Keratinocyte (primary cell): ENCODE results near the gene CREB5. TPM values are rescaled to one million over a fixed set of nuclear protein-coding genes. Genes with fewer than 3 reads are reported as not detected.

Experiments used
- DNase-seq: peaks from one replicate; pipeline ENCODE4 v3.0.0-alpha.2; 2011; ENCODE audit warnings: low read depth, missing footprints, low spot score
- FAIRE-seq: peaks from 2 replicates; lab custom pipeline; 2011; peaks lifted over from hg19 to GRCh38; lab: Jason Lieb, UNC
- H2AFZ ChIP-seq: 2 replicates; pipeline ENCODE4 v1.6.0; 2012; ENCODE audit warnings: low read length, control low read depth, inconsistent platforms; ENCODE audit not compliant: control insufficient read depth
- H3K27ac ChIP-seq: 2 replicates; pipeline ENCODE4 v1.5.1; 2011; ENCODE audit warnings: low read length; ENCODE audit not compliant: control insufficient read depth, insufficient read depth
- H3K27me3 ChIP-seq: 3 replicates; pipeline ENCODE4 v1.6.0; 2011; ENCODE audit warnings: low read length; ENCODE audit not compliant: control insufficient read depth, insufficient read depth; ENCODE audit errors: extremely low read depth
- H3K36me3 ChIP-seq, 2 experiments: 2 replicates in 1 of 2; 3 replicates in 1 of 2; pipeline ENCODE4 v1.5.1; 2011; ENCODE audit warnings: low read length in 2 of 2, mild to moderate bottlenecking in 1 of 2; ENCODE audit not compliant: control insufficient read depth in 2 of 2, insufficient read depth in 2 of 2; ENCODE audit errors: extremely low read depth in 1 of 2
- H3K4me1 ChIP-seq: 3 replicates; pipeline ENCODE4 v1.5.1; 2011; ENCODE audit warnings: low read length; ENCODE audit not compliant: control insufficient read depth, insufficient read depth; ENCODE audit errors: extremely low read depth
- H3K4me2 ChIP-seq: 3 replicates; pipeline ENCODE4 v1.6.0; 2011; ENCODE audit warnings: low read depth, low read length; ENCODE audit not compliant: control insufficient read depth, insufficient read depth; ENCODE audit errors: extremely low read depth
- H3K4me3 ChIP-seq, 3 experiments: fragments of 200-600 bp in 1 of 3; sonication (generic) in 1 of 3; 2 replicates in 2 of 3; 3 replicates in 1 of 3; pipeline ENCODE4 v1.5.1; 2011 to 2016; ENCODE audit warnings: low read length in 3 of 3, mild to moderate bottlenecking in 3 of 3, control low read depth in 2 of 3, inconsistent platforms in 1 of 3, low read depth in 1 of 3, mixed read lengths in 1 of 3, mixed run types in 1 of 3, moderate library complexity in 1 of 3; ENCODE audit not compliant: control insufficient read depth in 2 of 3, insufficient read depth in 2 of 3; ENCODE audit errors: extremely low read depth in 1 of 3
- H3K79me2 ChIP-seq: 2 replicates; pipeline ENCODE4 v1.6.0; 2012; ENCODE audit warnings: low read length; ENCODE audit not compliant: control insufficient read depth, insufficient read depth
- H3K9ac ChIP-seq: 3 replicates; pipeline ENCODE4 v1.6.0; 2011; ENCODE audit warnings: low read length; ENCODE audit not compliant: control insufficient read depth, insufficient read depth; ENCODE audit errors: extremely low read depth
- H3K9me1 ChIP-seq: 3 replicates; pipeline ENCODE4 v1.6.0; 2011; ENCODE audit warnings: low read length; ENCODE audit not compliant: control insufficient read depth, insufficient read depth; ENCODE audit errors: extremely low read depth
- H3K9me3 ChIP-seq: 2 replicates; pipeline ENCODE4 v1.5.1; 2012; ENCODE audit warnings: low read depth, low read length; ENCODE audit not compliant: control insufficient read depth
- H4K20me1 ChIP-seq: 3 replicates; pipeline ENCODE4 v1.6.0; 2011; ENCODE audit warnings: low read length; ENCODE audit not compliant: control insufficient read depth, insufficient read depth; ENCODE audit errors: extremely low read depth
- EZH2 ChIP-seq: IDR thresholded peaks from one replicate; pipeline ENCODE4 v1.6.1; 2012; ENCODE audit warnings: inconsistent platforms, mild to moderate bottlenecking, low read length, moderate library complexity
- dilution Hi-C: fragments of 300-500 bp; cut with MboI; formaldehyde crosslinking; loops from one replicate; pipeline ENCODE4 v1.7.0; 2020; ENCODE audit warnings: low sequenced_read_pairs; ENCODE audit not compliant: extremely low pct_ligation_motif_present
- polyA plus RNA-seq, 5 experiments: library from polyadenylated mRNA; depleted of rRNA in 3 of 5; stranded (reverse) in 3 of 5; stranded (forward) in 1 of 5; unstranded in 1 of 5; fragments of >200 nt; gene quantifications; 1 replicate in 1 of 5; 2 replicates in 3 of 5; 3 replicates in 1 of 5; pipeline versions ENCODE4 v1.2.1 to v1.2.3, GENCODE V29; 2011 to 2012; ENCODE audit warnings: missing spikeins in 2 of 5, low read depth in 1 of 5, low replicate concordance in 1 of 5
- TF ChIP-seq, protein P1 (sequence below), 3 experiments: IDR thresholded peaks in 1 of 3; conservative IDR thresholded peaks in 1 of 3; optimal IDR thresholded peaks in 1 of 3; 2 replicates in 2 of 3; 3 replicates in 1 of 3; pipeline versions ENCODE3 to v1.5.1; 2011; ENCODE audit warnings: low read length in 3 of 3, mild to moderate bottlenecking in 3 of 3, moderate library complexity in 2 of 3, control low read depth in 1 of 3, inconsistent platforms in 1 of 3; ENCODE audit not compliant: insufficient read depth in 2 of 3; ENCODE audit errors: extremely low read depth in 1 of 3

Gene CREB5
- polyA plus RNA-seq, 1 donor (not counting 4 experiments of a cell fraction or from before 2014, with no cell fraction given) = 7.9 TPM

DNA sequence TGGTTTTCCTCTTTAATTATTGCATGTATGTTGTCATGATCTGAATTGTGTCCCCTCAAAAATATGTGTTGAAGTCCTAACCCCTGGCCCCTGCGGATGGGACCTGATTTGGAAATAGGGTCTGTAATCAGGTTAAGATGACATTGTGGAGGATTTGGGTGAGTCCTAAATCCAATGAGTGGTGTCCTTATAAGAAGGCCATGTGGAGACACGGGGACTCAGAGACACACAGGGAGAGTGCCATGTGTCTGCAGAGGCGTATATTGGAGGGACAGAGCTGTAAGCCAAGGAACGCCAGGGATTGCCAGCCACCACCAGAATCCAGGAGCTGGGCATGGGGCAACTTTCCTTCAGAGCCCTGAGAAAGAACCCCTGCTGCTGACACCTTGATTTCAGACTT is 171.9 kb downstream of the CREB5 start:
- Histone ChIP-seq H3K79me2 (no peaks in the 10 kb centered on the region), H3K9ac (no peak overlapping the region), H3K4me3 (no peak overlapping the region), H3K36me3 (no peaks in the 10 kb centered on the region), H2AFZ (no peak overlapping the region), H4K20me1 (no peaks in the 10 kb centered on the region), H3K27me3 (no peaks in the 10 kb centered on the region), H3K4me1 (peaks cover 11% of the 10 kb centered on the region), H3K9me1 (no peaks in the 10 kb centered on the region), H3K27ac (no peak overlapping the region), H3K9me3 (no peaks in the 10 kb centered on the region), H3K4me2 (no peak overlapping the region)
- DNase-seq (no peak), FAIRE-seq (no peak)
- TF ChIP-seq, protein P1, sequence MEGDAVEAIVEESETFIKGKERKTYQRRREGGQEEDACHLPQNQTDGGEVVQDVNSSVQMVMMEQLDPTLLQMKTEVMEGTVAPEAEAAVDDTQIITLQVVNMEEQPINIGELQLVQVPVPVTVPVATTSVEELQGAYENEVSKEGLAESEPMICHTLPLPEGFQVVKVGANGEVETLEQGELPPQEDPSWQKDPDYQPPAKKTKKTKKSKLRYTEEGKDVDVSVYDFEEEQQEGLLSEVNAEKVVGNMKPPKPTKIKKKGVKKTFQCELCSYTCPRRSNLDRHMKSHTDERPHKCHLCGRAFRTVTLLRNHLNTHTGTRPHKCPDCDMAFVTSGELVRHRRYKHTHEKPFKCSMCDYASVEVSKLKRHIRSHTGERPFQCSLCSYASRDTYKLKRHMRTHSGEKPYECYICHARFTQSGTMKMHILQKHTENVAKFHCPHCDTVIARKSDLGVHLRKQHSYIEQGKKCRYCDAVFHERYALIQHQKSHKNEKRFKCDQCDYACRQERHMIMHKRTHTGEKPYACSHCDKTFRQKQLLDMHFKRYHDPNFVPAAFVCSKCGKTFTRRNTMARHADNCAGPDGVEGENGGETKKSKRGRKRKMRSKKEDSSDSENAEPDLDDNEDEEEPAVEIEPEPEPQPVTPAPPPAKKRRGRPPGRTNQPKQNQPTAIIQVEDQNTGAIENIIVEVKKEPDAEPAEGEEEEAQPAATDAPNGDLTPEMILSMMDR (optimal IDR thresholded peaks at IDR 0.05 in 1 of 3, IDR thresholded peaks at IDR 0.05 in 1 of 3, conservative IDR thresholded peaks at IDR 0.05 in 1 of 3; ENCODE audit: extremely low read depth in 1 of 3, insufficient read depth in 2 of 3, low read length in 3 of 3) = no peak
- TF ChIP-seq EZH2 = no peak
- dilution Hi-C loops = no loop called here

DNA sequence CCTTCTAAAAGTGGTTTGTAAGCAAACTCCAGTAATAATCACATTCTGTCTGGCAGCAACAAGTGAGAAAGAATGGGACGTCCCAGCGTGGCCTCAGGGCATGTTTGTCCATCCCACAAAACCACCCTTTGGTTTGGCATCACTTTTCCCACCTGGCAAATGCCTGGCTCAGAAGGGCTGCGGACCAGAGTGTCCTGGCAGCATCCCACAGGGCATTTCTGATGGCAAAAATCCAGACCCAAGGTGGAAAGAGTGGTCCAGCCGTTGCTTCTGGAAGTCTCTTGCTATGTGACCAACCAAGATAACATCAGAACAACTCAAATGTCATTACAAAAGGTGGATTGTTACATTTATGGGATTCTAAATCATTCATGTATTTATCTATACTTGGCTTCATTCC is 174.4 kb downstream of the CREB5 start:
- TF ChIP-seq EZH2 = no peak
- TF ChIP-seq, protein P1 (optimal IDR thresholded peaks at IDR 0.05 in 1 of 3, IDR thresholded peaks at IDR 0.05 in 1 of 3, conservative IDR thresholded peaks at IDR 0.05 in 1 of 3; ENCODE audit: extremely low read depth in 1 of 3, insufficient read depth in 2 of 3, low read length in 3 of 3) = no peak
- Histone ChIP-seq H3K79me2 (no peaks in the 10 kb centered on the region), H3K27me3 (no peaks in the 10 kb centered on the region), H3K9me3 (no peaks in the 10 kb centered on the region), H3K27ac (no peak overlapping the region), H4K20me1 (no peaks in the 10 kb centered on the region), H2AFZ (no peak overlapping the region), H3K36me3 (no peaks in the 10 kb centered on the region), H3K9ac (no peak overlapping the region), H3K4me3 (no peak overlapping the region), H3K9me1 (no peaks in the 10 kb centered on the region), H3K4me1 (peaks cover 4% of the 10 kb centered on the region), H3K4me2 (no peak overlapping the region)
- DNase-seq = no peak
- FAIRE-seq = no peak
- dilution Hi-C loops = no loop called here
